ENCODE data around the gene SERTAD4.
"Not testable (repeated sequence)": the region's sequence is repeated elsewhere in the genome, so short reads cannot be mapped to it uniquely, and the experiment has no call there.

The SERTAD4 gene

GRCh38 chr1:210232511-210233215 lies at the start of gene SERTAD4:
TSS of gene SERTAD4 (plus strand) at chr1:210232796. CDS start at chr1:210237961, 5,165 bp downstream.
- peak; percentile 41 for DNase-seq

GRCh38 chr1:210185063-210185462 lies 47.5 kb upstream of the SERTAD4 start:
- DNase-seq = no peak

GRCh38 chr1:210187849-210188606 lies 44.6 kb upstream of the SERTAD4 start:
- DNase-seq = not testable (repeated sequence)

GRCh38 chr1:210189426-210189825 lies 43.2 kb upstream of the SERTAD4 start:
- no peak for DNase-seq

GRCh38 chr1:210195635-210196160 lies 36.9 kb upstream of the SERTAD4 start:
- DNase-seq = no peak

GRCh38 chr1:210196266-210196665 lies 36.3 kb upstream of the SERTAD4 start:
- not testable (repeated sequence) for DNase-seq

- DNase-seq = no peak
Measured at GRCh38 chr1:210198840-210199239, 33.8 kb upstream of the SERTAD4 start.

GRCh38 chr1:210200124-210200736 lies 32.4 kb upstream of the SERTAD4 start:
- no peak for DNase-seq

GRCh38 chr1:210201681-210202080 lies 30.9 kb upstream of the SERTAD4 start:
- DNase-seq = no peak

GRCh38 chr1:210207597-210208450 lies 24.8 kb upstream of the SERTAD4 start:
- DNase-seq = no peak

- DNase-seq = no peak
Measured at GRCh38 chr1:210213335-210213734, 19.3 kb upstream of the SERTAD4 start.

- DNase-seq = no peak
Measured at GRCh38 chr1:210214573-210215409, 17.8 kb upstream of the SERTAD4 start.

- no peak for DNase-seq
Measured at GRCh38 chr1:210217482-210217881, 15.1 kb upstream of the SERTAD4 start.

- no peak for DNase-seq
Measured at GRCh38 chr1:210218047-210218446, 14.5 kb upstream of the SERTAD4 start.

GRCh38 chr1:210222340-210223006 lies 10.1 kb upstream of the SERTAD4 start:
- DNase-seq = peak; percentile 76

- no peak for DNase-seq
Measured at GRCh38 chr1:210223226-210223904, 9.2 kb upstream of the SERTAD4 start.

GRCh38 chr1:210228158-210228557 lies 4.4 kb upstream of the SERTAD4 start:
- no peak for DNase-seq

- no peak for DNase-seq
Measured at GRCh38 chr1:210230149-210230695, 2.4 kb upstream of the SERTAD4 start.

- DNase-seq = no peak
Measured at GRCh38 chr1:210231846-210232510, 618 bp upstream of the SERTAD4 start.

- no peak for DNase-seq
Measured at GRCh38 chr1:210233216-210233494, 559 bp downstream of the SERTAD4 start.
